HG03139 (cell line): ENCODE results near the gene SAP30BP.
"Not testable (repeated sequence)": the region's sequence is repeated elsewhere in the genome, so short reads cannot be mapped to it uniquely, and the experiment has no call there.

ENCODE experiments used
- ATAC-seq: cut with Tn5 transposase; IDR thresholded peaks from one replicate; pipeline ENCODE4 v1.9.1; 2021; ENCODE audit not compliant: unreplicated experiment

The SAP30BP gene

GRCh38 chr17:75633486-75634375 is 33.4 kb upstream of the SAP30BP start:
- ATAC-seq: no peak

- ATAC-seq: no peak
Observed at GRCh38 chr17:75634376-75634740, 32.8 kb upstream of the SAP30BP start.

- ATAC-seq: no peak
Observed at GRCh38 chr17:75634754-75635609, 32.2 kb upstream of the SAP30BP start.

- no peak for ATAC-seq
Observed at GRCh38 chr17:75635610-75636202, 31.4 kb upstream of the SAP30BP start.

- no peak for ATAC-seq
Observed at GRCh38 chr17:75636381-75637142, 30.6 kb upstream of the SAP30BP start.

- no peak for ATAC-seq
Observed at GRCh38 chr17:75637143-75637538, 30.0 kb upstream of the SAP30BP start.

GRCh38 chr17:75637551-75637950 is 29.6 kb upstream of the SAP30BP start:
- no peak for ATAC-seq

- ATAC-seq: not testable (repeated sequence)
Observed at GRCh38 chr17:75638039-75638438, 29.1 kb upstream of the SAP30BP start.

- no peak for ATAC-seq
Observed at GRCh38 chr17:75638893-75639292, 28.2 kb upstream of the SAP30BP start.

GRCh38 chr17:75639327-75639726 is 27.8 kb upstream of the SAP30BP start:
- ATAC-seq: no peak

- no peak for ATAC-seq
Observed at GRCh38 chr17:75639771-75640555, 27.2 kb upstream of the SAP30BP start.

GRCh38 chr17:75640556-75641119 is 26.5 kb upstream of the SAP30BP start:
- no peak for ATAC-seq

GRCh38 chr17:75641343-75641742 is 25.8 kb upstream of the SAP30BP start:
- ATAC-seq: no peak

- ATAC-seq: no peak
Observed at GRCh38 chr17:75642182-75642783, 24.9 kb upstream of the SAP30BP start.

- no peak for ATAC-seq
Observed at GRCh38 chr17:75642784-75643642, 24.1 kb upstream of the SAP30BP start.

GRCh38 chr17:75643643-75644017 is 23.5 kb upstream of the SAP30BP start:
- no peak for ATAC-seq

GRCh38 chr17:75645501-75645888 is 21.6 kb upstream of the SAP30BP start:
- no peak for ATAC-seq

- peak; percentile 87 for ATAC-seq
Observed at GRCh38 chr17:75645889-75646637, 21.1 kb upstream of the SAP30BP start.
